MCF 10A (cell line): ENCODE data around the gene HOXD9. TPM values are rescaled to one million over a fixed set of nuclear protein-coding genes. Genes with fewer than 3 reads are reported as not detected.

Experiments used
- BruUV-seq: library from RNA; stranded (reverse); fragments of 400-500 nt; replicated peaks from 2 replicates; lab custom pipeline; 2021; lab: Mats Ljungman, UMichigan
- CTCF ChIA-PET: fragments of 300-600 bp; sonication (Branson Sonifier 250); formaldehyde crosslinking; extraction: SDS; loops from one replicate; lab custom pipeline; 2021; ENCODE audit warnings: antibody characterized with exemption, inconsistent platforms; lab: Yijun Ruan, JAX
- POLR2A ChIA-PET: fragments of 300-600, 350-650 bp; sonication (Branson Sonifier 250); formaldehyde crosslinking; extraction: SDS; loops from one replicate; lab custom pipeline; 2020; ENCODE audit warnings: antibody characterized with exemption, inconsistent platforms; lab: Yijun Ruan, JAX
- DNase-seq: peaks from one replicate; pipeline ENCODE4 v3.0.0-alpha.2; 2018; ENCODE audit not compliant: unreplicated experiment
- H3K27ac Mint-ChIP-seq: one replicate; pipeline ENCODE4 v1.8.0; 2022; ENCODE audit warnings: mild to moderate bottlenecking, low read depth, mixed read lengths; ENCODE audit not compliant: unreplicated experiment
- H3K27me3 Mint-ChIP-seq: one replicate; pipeline ENCODE4 v1.8.0; 2022; ENCODE audit warnings: mixed read lengths; ENCODE audit not compliant: insufficient read depth, unreplicated experiment
- H3K36me3 Mint-ChIP-seq: one replicate; pipeline ENCODE4 v1.8.0; 2022; ENCODE audit warnings: mild to moderate bottlenecking, moderate library complexity, mixed read lengths; ENCODE audit not compliant: insufficient read depth, unreplicated experiment
- H3K4me1 Mint-ChIP-seq: one replicate; pipeline ENCODE4 v1.8.0; 2022; ENCODE audit warnings: mixed read lengths; ENCODE audit not compliant: insufficient read depth, unreplicated experiment
- H3K4me3 Mint-ChIP-seq: one replicate; pipeline ENCODE4 v1.8.0; 2022; ENCODE audit warnings: mild to moderate bottlenecking, moderate library complexity, mixed read lengths; ENCODE audit not compliant: unreplicated experiment
- H3K9me3 Mint-ChIP-seq: one replicate; pipeline ENCODE4 v1.8.0; 2022; ENCODE audit warnings: mixed read lengths; ENCODE audit not compliant: unreplicated experiment
- intact Hi-C: fragments of 100-400 bp; cut with micrococcal nuclease; formaldehyde crosslinking; loops from 2 replicates; pipeline ENCODE4 v1.14.1; 2022
- total RNA-seq: library from RNA; stranded (reverse); gene quantifications from 2 replicates; pipeline ENCODE4 v1.2.3, GENCODE V29; 2022
- TF ChIP-seq, protein P1 (sequence below): fragments of 200-600 bp; IDR thresholded peaks from one replicate; pipeline ENCODE4 v1.8.0; 2022; ENCODE audit warnings: antibody characterized with exemption, mild to moderate bottlenecking; ENCODE audit not compliant: unreplicated experiment

Gene HOXD9
- total RNA-seq, 1 experiment from 2014 or later, result not detected

DNA sequence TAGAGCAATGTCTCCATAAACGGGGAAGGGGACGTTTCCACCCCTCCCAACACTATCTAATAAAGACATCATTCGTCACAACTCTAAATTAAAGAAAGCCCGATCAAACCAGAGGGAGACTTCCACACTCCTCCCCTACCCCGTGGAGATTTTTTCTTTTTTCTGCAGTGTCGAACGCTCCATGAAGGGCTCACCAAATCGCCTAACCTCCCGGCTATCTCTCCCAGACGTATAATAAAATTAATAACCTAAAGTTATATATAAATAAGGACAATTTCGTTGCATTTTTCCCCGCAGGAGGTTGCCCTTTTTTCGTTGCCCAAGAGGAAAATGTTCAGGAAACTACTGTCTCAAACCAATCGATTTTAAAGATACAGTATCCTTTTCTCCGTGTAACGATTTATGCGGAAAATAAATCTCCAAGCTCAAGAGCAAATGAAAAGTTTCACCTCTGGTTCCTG, 41.1 kb upstream of the HOXD9 start:
- Mint-ChIP-seq H3K4me1 (peaks cover 3% of the 10 kb centered on the region), H3K27me3 (peaks cover 58% of the 10 kb centered on the region), H3K4me3 (no peak overlapping the region), H3K36me3 (no peaks in the 10 kb centered on the region), H3K27ac (no peak overlapping the region), H3K9me3 (peaks cover 13% of the 10 kb centered on the region)
- BruUV-seq, result no TSS peak
- intact Hi-C loops, result loop anchor here (10.0 kb wide), 1 partner anchor 117 kb away; no protein-coding TSS in a partner anchor
- no peak for DNase-seq
- ChIA-PET CTCF (interaction anchor here (3.3 kb wide), 1 partner anchor 392 kb away, joined by 25 read pairs; no protein-coding TSS in a partner anchor), POLR2A (no interaction called here)
- TF ChIP-seq, protein P1, sequence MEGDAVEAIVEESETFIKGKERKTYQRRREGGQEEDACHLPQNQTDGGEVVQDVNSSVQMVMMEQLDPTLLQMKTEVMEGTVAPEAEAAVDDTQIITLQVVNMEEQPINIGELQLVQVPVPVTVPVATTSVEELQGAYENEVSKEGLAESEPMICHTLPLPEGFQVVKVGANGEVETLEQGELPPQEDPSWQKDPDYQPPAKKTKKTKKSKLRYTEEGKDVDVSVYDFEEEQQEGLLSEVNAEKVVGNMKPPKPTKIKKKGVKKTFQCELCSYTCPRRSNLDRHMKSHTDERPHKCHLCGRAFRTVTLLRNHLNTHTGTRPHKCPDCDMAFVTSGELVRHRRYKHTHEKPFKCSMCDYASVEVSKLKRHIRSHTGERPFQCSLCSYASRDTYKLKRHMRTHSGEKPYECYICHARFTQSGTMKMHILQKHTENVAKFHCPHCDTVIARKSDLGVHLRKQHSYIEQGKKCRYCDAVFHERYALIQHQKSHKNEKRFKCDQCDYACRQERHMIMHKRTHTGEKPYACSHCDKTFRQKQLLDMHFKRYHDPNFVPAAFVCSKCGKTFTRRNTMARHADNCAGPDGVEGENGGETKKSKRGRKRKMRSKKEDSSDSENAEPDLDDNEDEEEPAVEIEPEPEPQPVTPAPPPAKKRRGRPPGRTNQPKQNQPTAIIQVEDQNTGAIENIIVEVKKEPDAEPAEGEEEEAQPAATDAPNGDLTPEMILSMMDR, result no peak

DNA sequence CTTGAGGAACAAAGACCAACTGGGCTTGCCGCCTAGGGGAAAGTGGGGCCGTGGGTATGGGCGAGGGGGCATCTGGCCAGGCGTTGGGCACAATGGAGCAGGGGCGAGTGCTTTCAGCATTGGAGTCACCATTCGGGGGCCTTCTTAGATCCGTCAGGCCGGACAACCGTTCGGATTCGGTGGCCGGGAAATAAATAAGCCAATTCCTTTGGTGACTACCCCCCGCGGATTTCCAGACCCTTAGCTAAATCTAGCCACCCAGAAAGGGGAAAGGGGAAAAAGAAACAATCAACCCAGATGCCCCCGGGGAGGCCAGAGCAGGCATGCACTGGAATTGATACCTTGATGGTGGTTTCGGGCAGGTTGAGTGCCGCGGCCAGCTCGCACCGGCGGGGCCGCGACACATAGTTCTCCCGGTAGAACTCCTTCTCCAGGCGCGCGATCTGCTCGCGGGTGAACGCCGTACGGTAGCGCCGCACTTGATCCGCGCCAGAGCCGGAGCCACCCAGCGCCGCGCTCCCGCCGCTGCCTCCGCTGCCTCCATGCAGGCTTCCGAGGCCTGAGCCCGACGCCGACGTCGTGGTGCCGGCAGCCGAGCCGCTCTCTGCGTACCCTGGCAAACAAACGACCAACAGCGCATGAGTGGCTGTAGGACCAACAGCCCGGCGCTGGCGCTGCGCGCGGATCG, 40.5 kb upstream of the HOXD9 start:
- H3K9me3 Mint-ChIP-seq, result peaks cover 13% of the 10 kb centered on the region
- POLR2A ChIA-PET, result no interaction called here
- peaks cover 58% of the 10 kb centered on the region for H3K27me3 Mint-ChIP-seq
- peaks cover 5% of the 10 kb centered on the region for H3K4me1 Mint-ChIP-seq
- CTCF ChIA-PET, result interaction anchor here (3.3 kb wide), 1 partner anchor 393 kb away, joined by 25 read pairs; no protein-coding TSS in a partner anchor
- no peak overlapping the region for H3K4me3 Mint-ChIP-seq
- H3K36me3 Mint-ChIP-seq, result no peaks in the 10 kb centered on the region
- TF ChIP-seq, protein P1, result no peak
- intact Hi-C loops, result loop anchor here (10.0 kb wide), 1 partner anchor 117 kb away; no protein-coding TSS in a partner anchor
- no peak overlapping the region for H3K27ac Mint-ChIP-seq
- no TSS peak for BruUV-seq
- DNase-seq, result no peak

DNA sequence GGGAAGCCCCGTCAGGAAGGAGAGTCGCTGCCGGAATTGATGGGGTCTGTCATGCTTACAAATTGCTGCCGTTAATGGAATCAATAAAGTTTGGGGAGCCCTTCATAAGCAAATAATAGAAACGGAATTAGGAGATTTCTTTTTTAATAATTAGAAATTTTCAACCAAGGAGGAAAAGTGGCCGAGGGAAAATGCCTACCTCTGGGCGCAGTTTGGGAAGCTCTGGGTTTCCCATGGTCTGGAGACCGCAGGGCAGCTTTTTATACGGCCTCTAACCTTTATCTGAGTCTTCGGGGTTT, 40.0 kb upstream of the HOXD9 start:
- no peak for DNase-seq
- ChIA-PET POLR2A (no interaction called here), CTCF (interaction anchor here (3.3 kb wide), 1 partner anchor 393 kb away, joined by 25 read pairs; no protein-coding TSS in a partner anchor)
- Mint-ChIP-seq H3K27ac (no peak overlapping the region), H3K4me3 (no peak overlapping the region), H3K27me3 (peaks cover 61% of the 10 kb centered on the region), H3K4me1 (peaks cover 5% of the 10 kb centered on the region), H3K9me3 (peaks cover 13% of the 10 kb centered on the region), H3K36me3 (peaks cover 4% of the 10 kb centered on the region)
- intact Hi-C loops, result loop anchor here (10.0 kb wide), 1 partner anchor 118 kb away; no protein-coding TSS in a partner anchor
- no TSS peak for BruUV-seq
- TF ChIP-seq, protein P1, result no peak
